HL-60 (cell line): ENCODE measurements around the gene ESPN.

Experiments
- GABPA ChIP-seq: IDR thresholded peaks from 2 replicates; pipeline ENCODE4 v1.6.1; 2012; ENCODE audit warnings: low read depth
- POLR2AphosphoS5 ChIP-seq: IDR thresholded peaks from 2 replicates; pipeline ENCODE4 v1.6.1; 2012; ENCODE audit warnings: low read depth
- SPI1 ChIP-seq: IDR thresholded peaks from 2 replicates; pipeline ENCODE4 v1.6.1; 2012; ENCODE audit warnings: low read depth, mild to moderate bottlenecking, borderline replicate concordance
- TF ChIP-seq, protein P1 (sequence below): IDR thresholded peaks from one replicate; pipeline ENCODE4 v1.5.1; 2011; ENCODE audit warnings: low read length, control low read depth, inconsistent platforms; ENCODE audit not compliant: insufficient read depth
- TF ChIP-seq, protein P2 (sequence below): IDR thresholded peaks from 2 replicates; pipeline ENCODE4 v1.6.1; 2012; ENCODE audit warnings: low read depth; ENCODE audit not compliant: insufficient replicate concordance

GRCh38 chr1:6419397-6419803, 5.2 kb upstream of the ESPN start:
- TF ChIP-seq, protein P1, sequence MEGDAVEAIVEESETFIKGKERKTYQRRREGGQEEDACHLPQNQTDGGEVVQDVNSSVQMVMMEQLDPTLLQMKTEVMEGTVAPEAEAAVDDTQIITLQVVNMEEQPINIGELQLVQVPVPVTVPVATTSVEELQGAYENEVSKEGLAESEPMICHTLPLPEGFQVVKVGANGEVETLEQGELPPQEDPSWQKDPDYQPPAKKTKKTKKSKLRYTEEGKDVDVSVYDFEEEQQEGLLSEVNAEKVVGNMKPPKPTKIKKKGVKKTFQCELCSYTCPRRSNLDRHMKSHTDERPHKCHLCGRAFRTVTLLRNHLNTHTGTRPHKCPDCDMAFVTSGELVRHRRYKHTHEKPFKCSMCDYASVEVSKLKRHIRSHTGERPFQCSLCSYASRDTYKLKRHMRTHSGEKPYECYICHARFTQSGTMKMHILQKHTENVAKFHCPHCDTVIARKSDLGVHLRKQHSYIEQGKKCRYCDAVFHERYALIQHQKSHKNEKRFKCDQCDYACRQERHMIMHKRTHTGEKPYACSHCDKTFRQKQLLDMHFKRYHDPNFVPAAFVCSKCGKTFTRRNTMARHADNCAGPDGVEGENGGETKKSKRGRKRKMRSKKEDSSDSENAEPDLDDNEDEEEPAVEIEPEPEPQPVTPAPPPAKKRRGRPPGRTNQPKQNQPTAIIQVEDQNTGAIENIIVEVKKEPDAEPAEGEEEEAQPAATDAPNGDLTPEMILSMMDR, result no peak
- no peak for TF ChIP-seq POLR2AphosphoS5
- TF ChIP-seq, protein P2, sequence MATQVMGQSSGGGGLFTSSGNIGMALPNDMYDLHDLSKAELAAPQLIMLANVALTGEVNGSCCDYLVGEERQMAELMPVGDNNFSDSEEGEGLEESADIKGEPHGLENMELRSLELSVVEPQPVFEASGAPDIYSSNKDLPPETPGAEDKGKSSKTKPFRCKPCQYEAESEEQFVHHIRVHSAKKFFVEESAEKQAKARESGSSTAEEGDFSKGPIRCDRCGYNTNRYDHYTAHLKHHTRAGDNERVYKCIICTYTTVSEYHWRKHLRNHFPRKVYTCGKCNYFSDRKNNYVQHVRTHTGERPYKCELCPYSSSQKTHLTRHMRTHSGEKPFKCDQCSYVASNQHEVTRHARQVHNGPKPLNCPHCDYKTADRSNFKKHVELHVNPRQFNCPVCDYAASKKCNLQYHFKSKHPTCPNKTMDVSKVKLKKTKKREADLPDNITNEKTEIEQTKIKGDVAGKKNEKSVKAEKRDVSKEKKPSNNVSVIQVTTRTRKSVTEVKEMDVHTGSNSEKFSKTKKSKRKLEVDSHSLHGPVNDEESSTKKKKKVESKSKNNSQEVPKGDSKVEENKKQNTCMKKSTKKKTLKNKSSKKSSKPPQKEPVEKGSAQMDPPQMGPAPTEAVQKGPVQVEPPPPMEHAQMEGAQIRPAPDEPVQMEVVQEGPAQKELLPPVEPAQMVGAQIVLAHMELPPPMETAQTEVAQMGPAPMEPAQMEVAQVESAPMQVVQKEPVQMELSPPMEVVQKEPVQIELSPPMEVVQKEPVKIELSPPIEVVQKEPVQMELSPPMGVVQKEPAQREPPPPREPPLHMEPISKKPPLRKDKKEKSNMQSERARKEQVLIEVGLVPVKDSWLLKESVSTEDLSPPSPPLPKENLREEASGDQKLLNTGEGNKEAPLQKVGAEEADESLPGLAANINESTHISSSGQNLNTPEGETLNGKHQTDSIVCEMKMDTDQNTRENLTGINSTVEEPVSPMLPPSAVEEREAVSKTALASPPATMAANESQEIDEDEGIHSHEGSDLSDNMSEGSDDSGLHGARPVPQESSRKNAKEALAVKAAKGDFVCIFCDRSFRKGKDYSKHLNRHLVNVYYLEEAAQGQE, result no peak
- TF ChIP-seq SPI1, result no peak
- no peak for TF ChIP-seq GABPA
